SK-MEL-5 (cell line): Measurements from ENCODE around the gene FSD1. TPM values are rescaled to one million over a fixed set of nuclear protein-coding genes. Genes with fewer than 3 reads are reported as not detected.

Source experiments
- DNase-seq: peaks from one replicate; pipeline ENCODE4 v3.0.0-alpha.2; 2016; ENCODE audit warnings: low read depth, low spot score
- in situ Hi-C: cut with HindIII; loops from 2 replicates; pipeline ENCODE4 v1.10.0; 2016; ENCODE audit warnings: low sequenced_read_pairs, high pct_unique_total_duplicates, low pct_unique_long_range_greater_than_20kb
- total RNA-seq: library from RNA; depleted of rRNA; stranded (reverse); fragments of >200 nt; shearing (Covaris generic); gene quantifications from 2 replicates; pipeline ENCODE4 v1.2.3, GENCODE V29; 2014

FSD1 gene
- total RNA-seq, 1 experiment from 2014 or later: 2.8 TPM

- no peak for DNase-seq
- in situ Hi-C loops: no loop called here
These were observed 50.5 kb downstream of the FSD1 start for GRCh38 chr19:4354897-4355296.

GRCh38 chr19:4357095-4357797, 52.8 kb downstream of the FSD1 start:
- in situ Hi-C loops: no loop called here
- DNase-seq: no peak

- DNase-seq: no peak
These were observed 53.5 kb downstream of the FSD1 start for GRCh38 chr19:4357921-4358326.

GRCh38 chr19:4358709-4359626, 54.6 kb downstream of the FSD1 start:
- in situ Hi-C loops: no loop called here
- no peak for DNase-seq

More at GRCh38 chr19:4357921-4358326, 53.5 kb downstream of the FSD1 start:
- in situ Hi-C loops: no loop called here

GRCh38 chr19:4359627-4360000, 55.2 kb downstream of the FSD1 start:
- DNase-seq: no peak

GRCh38 chr19:4360081-4360569, 55.7 kb downstream of the FSD1 start:
- in situ Hi-C loops: no loop called here
- no peak for DNase-seq

More at GRCh38 chr19:4359627-4360000, 55.2 kb downstream of the FSD1 start:
- in situ Hi-C loops: no loop called here

GRCh38 chr19:4360641-4361151, 56.3 kb downstream of the FSD1 start:
- DNase-seq: no peak
- in situ Hi-C loops: no loop called here

GRCh38 chr19:4361152-4362046, 57.0 kb downstream of the FSD1 start:
- in situ Hi-C loops: no loop called here
- no peak for DNase-seq

GRCh38 chr19:4362101-4362828, 57.9 kb downstream of the FSD1 start:
- in situ Hi-C loops: no loop called here
- DNase-seq: no peak

GRCh38 chr19:4362831-4363545, 58.6 kb downstream of the FSD1 start:
- no peak for DNase-seq
- in situ Hi-C loops: no loop called here

GRCh38 chr19:4363571-4364304, 59.3 kb downstream of the FSD1 start:
- in situ Hi-C loops: no loop called here
- no peak for DNase-seq

GRCh38 chr19:4365341-4365740, 60.9 kb downstream of the FSD1 start:
- DNase-seq: no peak
- in situ Hi-C loops: no loop called here

GRCh38 chr19:4365791-4366665, 61.6 kb downstream of the FSD1 start:
- in situ Hi-C loops: no loop called here
- DNase-seq: no peak

GRCh38 chr19:4366666-4367335, 62.4 kb downstream of the FSD1 start:
- no peak for DNase-seq
- in situ Hi-C loops: no loop called here
